H1 (cell line): ENCODE measurements around the gene EML4. TPM values are rescaled to one million over a fixed set of nuclear protein-coding genes. Genes with fewer than 3 reads are reported as not detected.

Source experiments
- CTCF ChIA-PET: fragments of 300-600 bp; sonication (Branson Sonifier 250); formaldehyde crosslinking; loops from one replicate; lab custom pipeline; 2021; ENCODE audit not compliant: partially characterized antibody; lab: Charles Lee
- POLR2A ChIA-PET: fragments of 300-600 bp; sonication (Branson Sonifier 250); formaldehyde crosslinking; loops from one replicate; lab custom pipeline; 2021; ENCODE audit warnings: inconsistent platforms; ENCODE audit not compliant: partially characterized antibody; lab: Charles Lee
- DNase-seq, 2 experiments: peaks; one replicate each; pipeline versions ENCODE4 v3.0.0 to v3.0.0-alpha.2; 2010 to 2022; ENCODE audit warnings: low spot score in 2 of 2, low read depth in 1 of 2, mixed read lengths in 1 of 2
- FAIRE-seq: peaks from 2 replicates; lab custom pipeline; 2011; peaks lifted over from hg19 to GRCh38; lab: Jason Lieb, UNC
- H2AFZ ChIP-seq: 2 replicates; pipeline ENCODE4 v1.8.1; 2012; ENCODE audit warnings: low read length, inconsistent platforms
- H2AK5ac ChIP-seq: 2 replicates; pipeline ENCODE4 v1.6.1; 2013; ENCODE audit warnings: low read depth, low read length
- H2BK120ac ChIP-seq: replicated peaks from 2 replicates; pipeline ENCODE3; 2013; ENCODE audit warnings: low read depth, low read length, inconsistent platforms
- H2BK12ac ChIP-seq: 2 replicates; pipeline ENCODE4 v1.6.1; 2013; ENCODE audit warnings: low read depth, low read length
- H2BK15ac ChIP-seq: 2 replicates; pipeline ENCODE4 v1.6.1; 2013; ENCODE audit warnings: low read length
- H2BK20ac ChIP-seq: 2 replicates; pipeline ENCODE4 v1.6.1; 2013; ENCODE audit warnings: low read length
- H2BK5ac ChIP-seq: 2 replicates; pipeline ENCODE4 v1.6.1; 2013; ENCODE audit warnings: low read depth, low read length
- H3K14ac ChIP-seq: 2 replicates; pipeline ENCODE4 v1.6.1; 2013; ENCODE audit warnings: inconsistent platforms; ENCODE audit not compliant: insufficient read length
- H3K18ac ChIP-seq: 2 replicates; pipeline ENCODE4 v1.6.1; 2013; ENCODE audit warnings: low read length; ENCODE audit errors: extremely low read depth
- H3K23ac ChIP-seq: 2 replicates; pipeline ENCODE4 v1.6.1; 2013; ENCODE audit warnings: inconsistent platforms; ENCODE audit not compliant: insufficient read length
- H3K23me2 ChIP-seq: 2 replicates; pipeline ENCODE4 v1.6.1; 2013; ENCODE audit warnings: low read depth, low read length
- H3K27ac ChIP-seq: 2 replicates; pipeline ENCODE4 v1.6.1; 2011; ENCODE audit warnings: low read depth, low read length, inconsistent platforms
- H3K27me3 ChIP-seq, 4 experiments: replicated peaks in 1 of 4; 1 replicate in 1 of 4; 2 replicates in 3 of 4; pipeline versions ENCODE4 v1.6.1 to v1.8.1; 2011 to 2013; ENCODE audit warnings: low read length in 3 of 4, mild to moderate bottlenecking in 3 of 4, inconsistent platforms in 2 of 4, mixed read lengths in 2 of 4, moderate library complexity in 1 of 4; ENCODE audit not compliant: control insufficient read depth in 3 of 4, insufficient read depth in 3 of 4; ENCODE audit errors: extremely low read depth in 1 of 4
- H3K36me3 ChIP-seq, 4 experiments: 2 replicates each; pipeline versions ENCODE4 v1.6.1 to v1.8.1; 2011 to 2013; ENCODE audit warnings: mild to moderate bottlenecking in 4 of 4, low read length in 3 of 4, moderate library complexity in 2 of 4, control low read depth in 1 of 4, inconsistent platforms in 1 of 4; ENCODE audit not compliant: insufficient read depth in 4 of 4, control insufficient read depth in 2 of 4
- H3K4ac ChIP-seq: replicated peaks from 2 replicates; pipeline ENCODE3; 2013; ENCODE audit warnings: low read length, low read depth, mixed read lengths, inconsistent platforms; ENCODE audit not compliant: insufficient read length
- H3K4me1 ChIP-seq, 4 experiments: replicated peaks in 1 of 4; 1 replicate in 1 of 4; 2 replicates in 3 of 4; pipeline versions ENCODE4 v1.6.1 to v1.8.1; 2011 to 2013; ENCODE audit warnings: low read length in 3 of 4, inconsistent platforms in 2 of 4, mixed read lengths in 1 of 4; ENCODE audit not compliant: insufficient read depth in 4 of 4, control insufficient read depth in 3 of 4
- H3K4me2 ChIP-seq, 2 experiments: 2 replicates each; pipeline versions ENCODE4 v1.6.1 to v1.8.1; 2011 to 2013; ENCODE audit warnings: low read depth in 2 of 2, low read length in 2 of 2, control low read depth in 1 of 2, inconsistent platforms in 1 of 2, mild to moderate bottlenecking in 1 of 2; ENCODE audit not compliant: insufficient read depth in 1 of 2
- H3K4me3 ChIP-seq, 4 experiments: fragments of 200-600, 300-600 bp in 1 of 4; sonication (generic), shearing (Covaris generic), sonication (Bioruptor Twin) in 1 of 4; 2 replicates each; pipeline versions ENCODE4 v1.5.1 to v1.8.1; 2011 to 2016; ENCODE audit warnings: low read length in 4 of 4, low read depth in 3 of 4, control low read depth in 2 of 4, inconsistent platforms in 2 of 4, mild to moderate bottlenecking in 2 of 4, mixed read lengths in 1 of 4, moderate library complexity in 1 of 4; ENCODE audit not compliant: insufficient read depth in 2 of 4; ENCODE audit errors: extremely low read depth in 1 of 4
- H3K56ac ChIP-seq: replicated peaks from 2 replicates; pipeline ENCODE3; 2013; ENCODE audit warnings: low read depth, mild to moderate bottlenecking, mixed read lengths, low read length, inconsistent platforms; ENCODE audit not compliant: insufficient read length
- H3K79me1 ChIP-seq: 2 replicates; pipeline ENCODE4 v1.6.1; 2013; ENCODE audit warnings: low read depth, low read length, control low read depth
- H3K79me2 ChIP-seq, 2 experiments: 2 replicates each; pipeline versions ENCODE4 v1.6.1 to v1.8.1; 2012 to 2013; ENCODE audit warnings: low read length in 2 of 2, mild to moderate bottlenecking in 2 of 2, inconsistent platforms in 1 of 2; ENCODE audit not compliant: insufficient read depth in 2 of 2, control insufficient read depth in 1 of 2
- H3K9ac ChIP-seq, 4 experiments: replicated peaks in 1 of 4; 1 replicate in 1 of 4; 2 replicates in 3 of 4; pipeline versions ENCODE4 v1.6.1 to v1.8.1; 2011 to 2013; ENCODE audit warnings: low read depth in 3 of 4, low read length in 3 of 4, control low read depth in 2 of 4, mild to moderate bottlenecking in 2 of 4, moderate library complexity in 2 of 4, inconsistent platforms in 1 of 4; ENCODE audit errors: extremely low read depth in 1 of 4
- H3K9me3 ChIP-seq, 2 experiments: 2 replicates each; pipeline versions ENCODE4 v1.6.1 to v1.8.1; 2012 to 2013; ENCODE audit warnings: mild to moderate bottlenecking in 2 of 2, moderate library complexity in 2 of 2, control low read depth in 1 of 2, inconsistent platforms in 1 of 2, low read depth in 1 of 2, low read length in 1 of 2, mixed read lengths in 1 of 2; ENCODE audit not compliant: insufficient read depth in 2 of 2
- H4K20me1 ChIP-seq, 2 experiments: replicated peaks in 1 of 2; 2 replicates each; pipeline versions ENCODE3 to v1.8.1; 2011 to 2013; ENCODE audit warnings: inconsistent platforms in 2 of 2, low read length in 2 of 2, mild to moderate bottlenecking in 1 of 2; ENCODE audit not compliant: insufficient read depth in 2 of 2, control insufficient read depth in 1 of 2
- H4K5ac ChIP-seq: 2 replicates; pipeline ENCODE4 v1.6.1; 2013; ENCODE audit warnings: low read length, low read depth, mixed read lengths, inconsistent platforms; ENCODE audit not compliant: insufficient read length
- H4K8ac ChIP-seq: 2 replicates; pipeline ENCODE4 v1.8.0; 2013; ENCODE audit warnings: mild to moderate bottlenecking, moderate library complexity, low read length, inconsistent platforms; ENCODE audit not compliant: insufficient read depth; ENCODE audit errors: extremely low read depth
- H4K91ac ChIP-seq: replicated peaks from 2 replicates; pipeline ENCODE3; 2013; ENCODE audit warnings: low read length, mixed read lengths, inconsistent platforms; ENCODE audit not compliant: insufficient read length
- E2F6 ChIP-seq: IDR thresholded peaks from 2 replicates; pipeline ENCODE4 v1.6.1; 2012; ENCODE audit warnings: inconsistent platforms
- JUND ChIP-seq: IDR thresholded peaks from 2 replicates; pipeline ENCODE4 v1.6.1; 2011; ENCODE audit warnings: mild to moderate bottlenecking, improper control_type of control experiment, low read length
- MAFK ChIP-seq: IDR thresholded peaks from 2 replicates; pipeline ENCODE4 v1.6.1; 2012; ENCODE audit warnings: low read depth, mild to moderate bottlenecking, improper control_type of control experiment, low read length
- MAX ChIP-seq: IDR thresholded peaks from 2 replicates; pipeline ENCODE4 v1.6.1; 2012; ENCODE audit warnings: inconsistent platforms
- NRF1 ChIP-seq: IDR thresholded peaks from 2 replicates; pipeline ENCODE4 v1.6.1; 2011; ENCODE audit warnings: mild to moderate bottlenecking, low read depth, low read length, improper control_type of control experiment
- WGBS, 2 experiments: shearing (Covaris generic) in 1 of 2; methylation state at CpG; one replicate each; pipeline versions ENCODE4 v1.1.6 to v1.1.7; 2013 to 2015; ENCODE audit warnings: low lambda C conversion rate in 2 of 2, mixed read lengths in 2 of 2, inconsistent platforms in 1 of 2, low coverage in 1 of 2, missing lambda C conversion rate in 1 of 2; ENCODE audit not compliant: insufficient replicate concordance in 2 of 2, insufficient coverage in 1 of 2, insufficient read length in 1 of 2; ENCODE audit errors: extremely low coverage in 1 of 2, missing lambda C conversion rate in 1 of 2; 5-methylcytosine and 5-hydroxymethylcytosine counted together
- polyA plus RNA-seq, 7 experiments: library from polyadenylated mRNA; depleted of rRNA in 3 of 7; stranded (reverse) in 5 of 7; unstranded in 2 of 7; fragments of >200 nt in 5 of 7; fragments of 200-250 nt in 2 of 7; gene quantifications; 1 replicate in 5 of 7; 2 replicates in 1 of 7; 4 replicates in 1 of 7; pipeline versions ENCODE4 v1.2.1 to v1.2.3, GENCODE V29; 2011 to 2013; ENCODE audit warnings: missing spikeins in 2 of 7, mixed read lengths in 2 of 7
- total RNA-seq: library from RNA; stranded (reverse); fragmentation: NEBNext Ultra II Directional; extraction: Animal tissue kit (Norgen Biotek cat#: 25700); gene quantifications from 2 replicates; pipeline ENCODE4 v1.2.1, GENCODE V29; 2021

The EML4 gene
- total and polyA plus RNA-seq, 2 of the 8 experiments (the other 6 are each of a cell fraction or from before 2014, with no cell fraction given), result 50.1 to 104 TPM

- H2AFZ ChIP-seq, result peak overlapping the region; percentile 47
- peak overlapping the region; percentile 73; the same call in 1 of the 2 replicates for H2BK5ac ChIP-seq
- H3K4ac ChIP-seq, result no peak overlapping the region
- H2AK5ac ChIP-seq, result no peak overlapping the region; the same call in 1 of the 2 replicates
- no peaks in the 10 kb centered on the region for H3K9me3 ChIP-seq
- no peak overlapping the region for H3K27ac ChIP-seq
- peak overlapping the region in 1 of 4 experiments; percentile 18; a peak in 1 of 8 replicates for H3K4me3 ChIP-seq
- H3K14ac ChIP-seq, result no peak overlapping the region
- H3K9ac ChIP-seq, result no peak overlapping the region
- FAIRE-seq (no peak), DNase-seq (peak in 1 of 2 experiments; percentile 65)
- no peaks in the 10 kb centered on the region for H3K79me1 ChIP-seq
- no peak overlapping the region for H3K56ac ChIP-seq
- H2BK12ac ChIP-seq, result peak overlapping the region; percentile 98; the same call in 1 of the 2 replicates
- peak overlapping the region; percentile 67 for H2BK20ac ChIP-seq
- no peak overlapping the region for H3K23ac ChIP-seq
- H4K91ac ChIP-seq, result peak overlapping the region; percentile 45
- H3K36me3 ChIP-seq, result no peaks in the 10 kb centered on the region
- TF ChIP-seq MAFK, result no peak
- TF ChIP-seq E2F6, result peak; percentile 70
- peak; percentile 10; the same call in 1 of the 2 replicates for TF ChIP-seq JUND
- TF ChIP-seq MAX, result peak; percentile 77
- TF ChIP-seq NRF1, result no peak
- H3K27me3 ChIP-seq, result no peaks in the 10 kb centered on the region
- POLR2A ChIA-PET, result interaction anchor here (0.6 to 1.9 kb wide), 6 partner anchors 9 to 439 kb away, joined by 3 to 6 read pairs (median 4); partner anchors contain the start of gene EML4
- peaks cover 0 to 16% (median 11%) of the 10 kb centered on the region in 4 experiments; a peak in 6 of 7 replicates for H3K4me1 ChIP-seq
- CTCF ChIA-PET, result interaction anchor here (0.7 to 2.6 kb wide), 6 partner anchors 10 to 63 kb away, joined by 3 to 9 read pairs (median 4); no protein-coding TSS in a partner anchor
- peak overlapping the region; percentile 94 for H3K18ac ChIP-seq
- H3K4me2 ChIP-seq, result peak overlapping the region; percentile 24 to 58
- H3K23me2 ChIP-seq, result no peaks in the 10 kb centered on the region
- 37% methylated on average over 17 of the region's 17 CpGs; no CpG with 5 or more reads in 1 of the 2 experiments for WGBS, 2 experiments
- no peaks in the 10 kb centered on the region for H4K20me1 ChIP-seq
- 0 out of 2 replicates have a peak overlapping the region, but pooled peaks have one; percentile 16 for H4K8ac ChIP-seq
- H3K79me2 ChIP-seq, result no peaks in the 10 kb centered on the region
- H2BK120ac ChIP-seq, result no peak overlapping the region
- 0 out of 2 replicates have a peak overlapping the region, but pooled peaks have one; percentile 31 for H2BK15ac ChIP-seq
- no peak overlapping the region for H4K5ac ChIP-seq
Measured at GRCh38 chr2:42132966-42133641, 36.0 kb upstream of the EML4 start.
